Neural crest cell (in vitro differentiated cells): ENCODE results near the gene CCDC107. TPM values are rescaled to one million over a fixed set of nuclear protein-coding genes. Genes with fewer than 3 reads are reported as not detected.

Experiments used
- DNase-seq: peaks from one replicate; pipeline ENCODE4 v3.0.0; 2021; ENCODE audit warnings: low read depth, mixed read lengths, low spot score
- H3K27ac Mint-ChIP-seq: one replicate; pipeline ENCODE4 v1.8.0; 2021; ENCODE audit warnings: mild to moderate bottlenecking, mixed read lengths; ENCODE audit not compliant: unreplicated experiment
- H3K27me3 Mint-ChIP-seq: 2 replicates; pipeline ENCODE4 v1.8.0; 2021; ENCODE audit warnings: low read depth, mild to moderate bottlenecking, mixed read lengths
- H3K36me3 Mint-ChIP-seq: 2 replicates; pipeline ENCODE4 v1.8.0; 2021; ENCODE audit warnings: low read depth, mild to moderate bottlenecking, mixed read lengths
- H3K4me1 Mint-ChIP-seq: 2 replicates; pipeline ENCODE4 v1.8.0; 2021; ENCODE audit warnings: mixed read lengths
- H3K4me3 Mint-ChIP-seq: one replicate; pipeline ENCODE4 v1.8.0; 2021; ENCODE audit warnings: mild to moderate bottlenecking, mixed read lengths
- H3K9me3 Mint-ChIP-seq: 2 replicates; pipeline ENCODE4 v1.8.0; 2021; ENCODE audit warnings: mixed read lengths
- total RNA-seq: library from RNA; stranded (reverse); gene quantifications from 2 replicates; pipeline ENCODE4 v1.2.1, GENCODE V29; 2021
- TF ChIP-seq, protein P1 (sequence below): fragments of 200-600 bp; sonication (generic); conservative IDR thresholded peaks from 2 replicates; pipeline ENCODE4 v1.5.0; 2021; ENCODE audit warnings: antibody characterized with exemption, mild to moderate bottlenecking

CCDC107 gene
- total RNA-seq, 1 donor from 2014 or later = 15.4 TPM

DNA sequence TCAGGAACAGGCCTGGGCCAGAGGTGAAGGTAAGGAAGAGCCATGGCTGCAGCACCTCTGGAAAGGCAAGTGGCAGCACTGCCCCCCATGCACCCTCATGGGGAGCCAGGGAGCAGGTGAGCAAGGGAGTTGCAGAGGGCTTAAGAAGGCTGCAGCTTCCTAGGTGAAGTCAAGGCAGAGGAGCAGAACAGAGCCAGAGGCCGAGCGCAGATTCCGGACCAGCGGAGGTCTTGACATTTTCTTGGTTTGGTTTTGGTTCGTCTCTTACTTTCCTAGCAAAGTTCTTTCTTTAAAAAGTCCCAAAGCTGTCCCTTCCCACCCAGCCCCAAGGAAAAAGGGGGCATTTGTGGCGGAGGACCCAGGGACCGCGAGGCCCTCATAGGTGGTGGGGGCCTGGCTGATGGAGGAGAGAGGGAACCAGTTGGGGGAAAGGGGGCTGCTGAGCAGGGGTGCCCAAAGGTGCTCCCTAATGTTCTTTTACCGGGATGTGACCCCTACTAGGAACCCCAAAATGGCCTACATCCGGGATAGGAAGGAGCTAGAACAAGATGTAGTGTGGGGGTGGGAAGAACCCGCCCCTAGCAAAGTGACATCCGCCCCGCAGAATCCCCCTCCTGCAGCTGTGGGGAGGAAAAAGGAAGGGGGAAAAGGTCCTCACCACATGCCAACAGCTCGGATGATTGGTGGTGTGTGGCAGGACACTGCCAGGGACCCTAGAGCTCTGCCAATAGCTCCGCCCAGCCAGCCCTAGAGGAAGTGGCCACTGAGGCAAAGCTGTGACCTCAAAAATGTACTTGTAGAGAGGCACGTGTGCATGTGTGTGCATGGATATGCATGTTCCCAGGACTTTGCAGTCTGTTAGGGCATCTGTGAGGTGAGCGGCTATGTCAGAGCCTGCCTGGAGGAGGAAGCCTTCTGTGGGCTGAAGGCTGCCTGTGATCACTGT lies 39.0 kb upstream of the CCDC107 start:
- Mint-ChIP-seq H3K4me1 (no peaks in the 10 kb centered on the region), H3K27me3 (peaks cover 47% of the 10 kb centered on the region), H3K36me3 (no peaks in the 10 kb centered on the region), H3K9me3 (no peaks in the 10 kb centered on the region), H3K4me3 (no peak overlapping the region), H3K27ac (no peak overlapping the region)
- TF ChIP-seq, protein P1, sequence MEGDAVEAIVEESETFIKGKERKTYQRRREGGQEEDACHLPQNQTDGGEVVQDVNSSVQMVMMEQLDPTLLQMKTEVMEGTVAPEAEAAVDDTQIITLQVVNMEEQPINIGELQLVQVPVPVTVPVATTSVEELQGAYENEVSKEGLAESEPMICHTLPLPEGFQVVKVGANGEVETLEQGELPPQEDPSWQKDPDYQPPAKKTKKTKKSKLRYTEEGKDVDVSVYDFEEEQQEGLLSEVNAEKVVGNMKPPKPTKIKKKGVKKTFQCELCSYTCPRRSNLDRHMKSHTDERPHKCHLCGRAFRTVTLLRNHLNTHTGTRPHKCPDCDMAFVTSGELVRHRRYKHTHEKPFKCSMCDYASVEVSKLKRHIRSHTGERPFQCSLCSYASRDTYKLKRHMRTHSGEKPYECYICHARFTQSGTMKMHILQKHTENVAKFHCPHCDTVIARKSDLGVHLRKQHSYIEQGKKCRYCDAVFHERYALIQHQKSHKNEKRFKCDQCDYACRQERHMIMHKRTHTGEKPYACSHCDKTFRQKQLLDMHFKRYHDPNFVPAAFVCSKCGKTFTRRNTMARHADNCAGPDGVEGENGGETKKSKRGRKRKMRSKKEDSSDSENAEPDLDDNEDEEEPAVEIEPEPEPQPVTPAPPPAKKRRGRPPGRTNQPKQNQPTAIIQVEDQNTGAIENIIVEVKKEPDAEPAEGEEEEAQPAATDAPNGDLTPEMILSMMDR = no peak
- DNase-seq = no peak

DNA sequence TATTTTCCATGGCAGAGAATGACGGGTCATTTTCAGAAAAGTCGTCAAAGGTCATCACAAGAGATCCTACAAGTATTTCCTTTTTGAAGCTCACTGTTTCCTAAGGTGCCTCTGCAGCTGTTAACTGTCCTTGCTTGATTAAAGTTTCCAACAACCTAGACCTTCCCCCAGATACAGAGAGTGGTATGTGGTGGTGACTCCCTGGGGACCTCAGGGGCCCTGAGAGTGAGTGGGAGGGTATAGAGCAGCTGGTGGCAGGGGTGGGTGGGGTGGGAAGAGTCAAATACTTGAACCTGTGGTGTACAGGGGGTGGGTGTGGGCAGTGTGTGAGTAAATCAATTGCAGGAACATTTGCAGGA lies 38.3 kb upstream of the CCDC107 start:
- no peak for DNase-seq
- Mint-ChIP-seq H3K27me3 (peaks cover 40% of the 10 kb centered on the region), H3K4me1 (no peaks in the 10 kb centered on the region), H3K4me3 (no peak overlapping the region), H3K9me3 (no peaks in the 10 kb centered on the region), H3K27ac (no peak overlapping the region), H3K36me3 (no peaks in the 10 kb centered on the region)
- TF ChIP-seq, protein P1 = no peak

- Mint-ChIP-seq H3K9me3 (no peaks in the 10 kb centered on the region), H3K27ac (no peak overlapping the region), H3K4me1 (no peaks in the 10 kb centered on the region), H3K36me3 (no peaks in the 10 kb centered on the region), H3K27me3 (no peaks in the 10 kb centered on the region), H3K4me3 (no peak overlapping the region)
- no peak for DNase-seq
- TF ChIP-seq, protein P1 = no peak
These were observed 30.5 kb upstream of the CCDC107 start for GRCh38 chr9:35627575-35627974.

DNA sequence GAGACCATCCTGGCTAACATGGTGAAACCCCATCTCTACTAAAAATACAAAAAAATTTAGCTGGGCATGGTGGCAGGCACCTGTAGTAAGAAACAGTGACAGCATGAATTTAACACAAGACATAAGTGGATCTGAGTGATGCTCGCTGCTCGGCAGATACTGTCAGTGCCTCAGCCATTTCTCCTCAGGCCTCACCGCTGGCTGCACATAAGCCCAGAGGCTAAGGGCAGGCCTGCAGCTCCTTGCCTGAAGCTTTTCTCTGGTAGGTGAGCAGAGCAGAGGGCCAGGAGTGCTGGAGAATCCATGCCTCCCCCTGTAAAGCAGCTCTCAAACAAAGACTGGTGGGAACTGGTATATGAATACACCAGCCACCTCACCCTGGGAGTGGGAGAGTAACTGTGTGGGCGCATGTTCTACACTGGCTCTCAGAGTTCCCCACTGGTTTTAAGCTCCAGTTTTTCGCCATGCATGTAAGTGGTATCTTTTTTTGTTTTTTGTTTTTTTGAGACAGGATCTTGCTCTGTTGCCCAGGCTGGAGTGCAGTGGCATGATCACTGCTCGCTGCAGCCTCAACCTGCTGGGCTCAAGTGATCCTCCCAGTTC lies 29.6 kb upstream of the CCDC107 start:
- Mint-ChIP-seq H3K4me3 (no peak overlapping the region), H3K36me3 (no peaks in the 10 kb centered on the region), H3K27me3 (no peaks in the 10 kb centered on the region), H3K4me1 (no peaks in the 10 kb centered on the region), H3K27ac (no peak overlapping the region), H3K9me3 (no peaks in the 10 kb centered on the region)
- TF ChIP-seq, protein P1 = no peak
- no peak for DNase-seq

DNA sequence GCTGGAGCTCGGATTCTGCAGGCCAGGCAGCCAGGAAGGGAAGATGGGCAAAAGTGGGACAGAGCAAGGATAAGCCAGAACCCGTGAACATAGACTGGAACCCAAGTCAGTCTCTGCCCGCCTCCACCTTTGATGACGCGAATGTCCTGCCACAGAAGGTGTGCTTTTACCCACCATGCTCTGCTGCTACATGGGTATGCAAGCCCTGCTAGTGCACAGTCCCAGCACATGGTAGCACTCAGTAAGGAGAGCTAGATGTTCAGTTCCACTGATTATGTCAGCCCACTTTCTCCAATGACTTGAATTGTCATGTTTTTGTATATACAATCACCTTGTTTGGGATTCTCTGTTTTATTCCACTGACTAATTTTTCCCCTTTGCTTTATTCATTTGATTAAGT lies 28.5 kb upstream of the CCDC107 start:
- H3K4me1 Mint-ChIP-seq = no peaks in the 10 kb centered on the region

More for the DNA sequence above, 28.5 kb upstream of the CCDC107 start:
- Mint-ChIP-seq H3K27me3 (no peaks in the 10 kb centered on the region), H3K36me3 (no peaks in the 10 kb centered on the region), H3K9me3 (no peaks in the 10 kb centered on the region), H3K4me3 (no peak overlapping the region), H3K27ac (no peak overlapping the region)
- DNase-seq = no peak
- TF ChIP-seq, protein P1 = no peak
